NCI-H345 treated with DMSO at 0.1 percent for 48 hours (cell line): Measurements from ENCODE around the gene KCNK7.
"Not testable (repeated sequence)": the region's sequence is repeated elsewhere in the genome, so short reads cannot be mapped to it uniquely, and the experiment has no call there.

Experiments used
- DNase-seq: peaks from one replicate; lab custom pipeline; 2025; ENCODE audit not compliant: unreplicated experiment; lab: John Stamatoyannopoulos, UW

Gene KCNK7, protein sequence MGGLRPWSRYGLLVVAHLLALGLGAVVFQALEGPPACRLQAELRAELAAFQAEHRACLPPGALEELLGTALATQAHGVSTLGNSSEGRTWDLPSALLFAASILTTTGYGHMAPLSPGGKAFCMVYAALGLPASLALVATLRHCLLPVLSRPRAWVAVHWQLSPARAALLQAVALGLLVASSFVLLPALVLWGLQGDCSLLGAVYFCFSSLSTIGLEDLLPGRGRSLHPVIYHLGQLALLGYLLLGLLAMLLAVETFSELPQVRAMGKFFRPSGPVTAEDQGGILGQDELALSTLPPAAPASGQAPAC

DNA sequence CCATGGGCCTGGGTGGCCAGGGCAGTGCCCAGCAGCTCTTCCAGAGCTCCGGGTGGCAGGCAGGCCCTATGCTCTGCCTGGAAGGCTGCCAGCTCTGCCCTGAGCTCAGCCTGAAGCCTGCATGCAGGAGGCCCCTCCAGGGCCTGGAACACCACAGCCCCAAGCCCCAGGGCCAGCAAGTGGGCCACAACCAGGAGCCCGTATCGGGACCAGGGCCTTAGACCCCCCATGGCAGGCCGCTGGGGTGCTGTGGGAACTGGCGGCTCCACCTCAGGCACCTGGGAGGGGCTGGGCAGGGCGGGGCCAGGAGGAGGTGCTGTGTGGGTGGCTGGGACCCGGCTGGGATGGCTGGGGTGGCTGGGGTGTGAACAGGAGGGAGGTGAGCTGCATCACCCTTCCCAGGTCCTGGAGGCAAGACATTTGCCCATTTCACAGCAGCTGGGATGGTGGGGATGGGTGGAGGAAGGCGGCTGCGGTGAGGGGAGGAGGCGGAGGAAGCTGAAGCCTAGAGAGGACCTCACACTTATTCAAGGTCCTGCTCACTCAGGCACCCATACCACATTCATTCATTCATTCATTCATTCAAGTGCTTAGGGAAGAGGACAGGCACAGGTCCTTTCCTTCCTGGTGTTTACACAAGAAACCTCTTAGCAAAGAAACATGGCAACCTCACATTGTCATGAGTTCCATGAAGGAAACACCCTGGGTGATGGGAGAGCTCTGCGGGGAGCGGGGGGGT, at the start of gene KCNK7:
TSS of gene KCNK7 (minus strand) at position 258 of the 739 bp plus-strand sequence. CDS start at position 230, 28 bp downstream.
- no peak for DNase-seq

GRCh38 chr11:65644837-65645236, 49.2 kb upstream of the KCNK7 start:
- DNase-seq, result no peak

DNA sequence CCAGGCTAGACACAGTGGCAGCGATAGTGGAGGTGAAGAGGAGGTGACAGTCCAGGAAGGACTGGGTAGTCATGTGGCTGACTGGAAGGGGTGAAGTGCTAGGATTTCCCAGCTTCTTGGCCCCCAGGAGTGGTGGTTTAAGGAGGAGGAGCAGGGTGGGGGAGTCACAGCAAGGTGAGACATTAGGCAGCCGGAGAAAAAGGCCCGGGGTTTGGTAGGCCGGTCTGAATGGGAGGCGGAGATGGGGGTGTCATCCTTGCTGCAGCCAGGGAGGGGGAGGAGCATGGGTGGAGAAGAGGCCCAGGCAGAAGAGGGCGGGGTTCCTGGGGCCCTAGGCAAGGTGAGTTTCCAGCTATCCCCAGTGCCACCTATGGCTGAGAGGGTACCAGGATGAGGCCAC, 48.4 kb upstream of the KCNK7 start:
- DNase-seq, result no peak

DNA sequence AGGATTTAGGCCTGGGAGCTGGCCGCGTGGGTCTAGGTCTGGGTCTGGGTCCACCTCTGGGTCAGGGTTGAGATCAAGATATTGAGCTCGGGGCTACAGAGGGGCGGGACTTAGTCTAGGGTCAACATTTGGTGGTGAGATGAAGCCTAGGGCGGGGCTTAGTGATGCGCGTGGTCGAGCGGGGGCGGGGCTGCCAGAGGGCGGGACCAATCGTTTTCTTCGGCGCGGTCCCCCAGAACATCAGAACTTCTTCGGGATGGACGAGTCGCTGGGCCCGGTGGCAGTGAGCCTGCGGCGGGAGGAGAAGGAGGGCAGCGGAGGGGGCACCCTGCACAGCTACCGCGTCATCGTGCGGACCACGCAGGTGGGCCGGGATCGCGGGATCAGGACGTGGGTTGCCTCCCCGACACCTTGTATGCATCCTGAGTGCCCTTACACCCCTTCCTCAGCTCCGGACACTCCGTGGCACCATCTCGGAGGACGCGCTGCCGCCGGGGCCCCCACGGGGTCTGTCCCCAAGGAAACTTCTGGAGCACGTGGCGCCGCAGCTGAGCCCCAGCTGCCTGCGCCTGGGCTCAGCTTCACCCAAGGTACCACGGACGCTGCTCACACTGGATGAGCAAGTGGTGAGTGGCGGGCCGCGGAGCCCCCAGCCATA, 46.5 kb upstream of the KCNK7 start:
- no peak for DNase-seq

GRCh38 chr11:65641297-65642013, 45.9 kb upstream of the KCNK7 start:
- no peak for DNase-seq

DNA sequence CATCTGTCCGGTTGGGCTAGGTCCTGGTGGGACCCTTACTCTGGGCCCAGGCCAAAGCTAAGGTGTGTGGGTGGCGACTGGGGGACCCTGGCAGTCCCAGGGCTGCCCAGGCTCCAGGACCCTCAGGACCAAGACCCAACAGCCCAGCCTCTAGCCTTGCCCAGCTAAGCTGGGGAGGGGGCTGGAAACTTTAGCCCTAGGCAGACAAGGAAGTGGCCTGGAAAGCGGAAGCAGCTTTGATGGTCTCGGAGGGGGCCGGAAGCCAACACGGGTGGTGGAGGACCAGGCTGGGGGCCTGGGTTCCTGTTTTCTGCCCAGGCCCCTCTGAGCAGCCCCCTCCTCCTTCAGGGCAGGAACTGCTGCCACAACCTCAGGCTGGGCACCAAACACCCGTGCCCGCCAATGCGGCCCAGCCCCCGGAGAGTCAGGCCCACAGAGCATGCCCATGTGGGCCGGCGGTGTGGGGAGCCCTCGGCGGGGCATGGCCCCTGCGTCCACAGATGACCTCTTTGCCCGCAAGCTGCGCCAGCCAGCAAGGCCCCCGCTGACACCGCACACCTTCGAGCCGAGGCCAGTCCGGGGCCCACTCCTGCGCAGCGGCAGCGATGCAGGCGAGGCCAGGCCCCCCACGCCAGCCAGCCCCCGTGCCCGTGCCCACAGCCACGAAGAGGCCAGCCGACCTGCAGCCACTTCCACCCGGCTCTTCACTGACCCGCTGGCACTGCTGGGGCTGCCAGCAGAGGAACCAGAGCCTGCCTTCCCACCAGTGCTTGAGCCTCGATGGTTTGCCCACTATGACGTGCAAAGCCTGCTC, 45.1 kb upstream of the KCNK7 start:
- no peak for DNase-seq

DNA sequence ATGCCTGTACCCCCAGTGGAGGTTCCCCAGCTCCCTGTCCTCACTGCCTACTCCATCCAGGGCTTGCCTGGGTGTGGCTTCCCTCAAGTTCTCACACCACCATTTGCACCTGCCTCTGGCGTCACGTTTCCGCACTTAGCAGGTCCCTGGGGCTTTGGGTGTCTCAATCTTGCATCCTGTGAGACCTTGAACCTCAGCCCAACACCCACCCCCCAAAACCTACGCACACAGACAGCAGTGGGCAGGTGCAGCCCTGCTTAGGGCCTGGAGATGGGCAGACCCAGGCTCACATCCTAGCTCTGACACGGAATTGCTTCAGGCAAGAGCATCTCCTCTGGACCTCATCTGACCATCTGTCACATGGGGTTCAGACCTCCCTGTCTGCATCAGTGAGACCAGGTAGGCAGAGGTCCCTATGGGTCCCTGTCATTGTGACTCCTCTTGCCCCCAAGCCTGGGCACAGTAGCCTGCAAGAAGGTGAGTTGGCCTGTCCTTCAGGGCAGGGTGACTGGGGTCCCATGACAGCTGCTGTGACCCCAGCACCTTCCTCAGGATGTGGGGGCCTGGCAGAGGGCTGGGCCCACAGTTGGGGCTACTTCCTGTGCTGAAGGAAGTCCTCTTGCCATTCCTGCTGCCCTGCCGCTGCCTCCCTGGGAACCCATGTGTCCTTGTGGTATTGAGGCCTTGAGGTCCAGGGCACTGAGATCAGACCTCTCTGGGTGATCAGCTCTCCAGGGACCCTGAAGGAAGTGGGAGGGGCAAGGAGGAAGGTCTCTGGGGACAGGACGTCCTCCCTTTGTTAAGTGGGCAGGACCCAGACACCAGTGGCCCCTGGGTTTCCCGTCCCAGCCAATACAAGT, 44.3 kb upstream of the KCNK7 start:
- DNase-seq, result no peak

DNA sequence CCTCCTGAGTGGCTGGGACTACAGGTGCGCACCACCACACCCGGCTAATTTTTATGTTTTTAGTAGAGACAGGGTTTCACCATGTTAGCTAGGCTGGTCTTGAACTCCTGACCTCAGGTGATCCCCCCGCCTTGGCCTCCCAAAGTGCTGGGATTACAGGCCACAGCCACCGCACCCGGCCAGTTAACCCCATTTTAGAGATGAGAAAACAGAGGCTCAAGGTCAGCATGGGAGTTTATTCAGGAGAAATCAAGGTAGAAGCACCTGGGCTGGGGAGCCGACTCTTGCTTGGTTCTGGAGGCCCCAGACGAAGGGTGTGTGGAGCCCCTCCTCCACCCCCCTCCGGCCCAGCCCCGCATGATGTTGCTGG, 43.6 kb upstream of the KCNK7 start:
- not testable (repeated sequence) for DNase-seq

- no peak for DNase-seq
These were observed 42.3 kb upstream of the KCNK7 start, which contains the start of gene SIPA1 for GRCh38 chr11:65637794-65638419. SIPA1 (plus strand) TSS chr11:65638101; CDS start chr11:65640922, 2,821 bp downstream.

DNA sequence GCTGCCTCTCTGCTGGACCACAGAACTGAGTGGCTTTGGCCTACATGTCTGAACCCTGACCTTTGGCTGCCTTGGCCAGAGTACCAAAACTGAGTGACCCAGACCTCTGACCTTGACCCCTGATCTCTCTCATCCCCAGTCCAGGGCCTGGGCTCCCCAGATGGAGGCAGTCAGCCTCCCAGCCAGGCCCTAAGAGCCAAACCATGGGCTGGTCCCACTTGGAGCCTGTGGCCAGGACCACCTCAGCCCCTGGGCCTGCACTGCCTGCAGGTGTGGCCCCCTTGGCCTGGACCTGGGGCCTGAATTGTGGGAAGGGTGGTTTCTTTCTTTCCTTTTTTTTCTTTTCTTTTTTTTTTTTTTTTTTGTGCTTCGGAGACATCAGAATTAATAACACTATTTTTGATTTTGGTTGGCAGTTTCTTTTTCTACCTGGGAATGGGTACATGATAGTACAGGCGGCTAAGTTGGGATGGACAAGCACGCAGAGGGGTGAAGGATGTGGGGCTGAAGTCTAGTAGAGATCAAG, 41.5 kb upstream of the KCNK7 start:
- DNase-seq, result no peak

DNA sequence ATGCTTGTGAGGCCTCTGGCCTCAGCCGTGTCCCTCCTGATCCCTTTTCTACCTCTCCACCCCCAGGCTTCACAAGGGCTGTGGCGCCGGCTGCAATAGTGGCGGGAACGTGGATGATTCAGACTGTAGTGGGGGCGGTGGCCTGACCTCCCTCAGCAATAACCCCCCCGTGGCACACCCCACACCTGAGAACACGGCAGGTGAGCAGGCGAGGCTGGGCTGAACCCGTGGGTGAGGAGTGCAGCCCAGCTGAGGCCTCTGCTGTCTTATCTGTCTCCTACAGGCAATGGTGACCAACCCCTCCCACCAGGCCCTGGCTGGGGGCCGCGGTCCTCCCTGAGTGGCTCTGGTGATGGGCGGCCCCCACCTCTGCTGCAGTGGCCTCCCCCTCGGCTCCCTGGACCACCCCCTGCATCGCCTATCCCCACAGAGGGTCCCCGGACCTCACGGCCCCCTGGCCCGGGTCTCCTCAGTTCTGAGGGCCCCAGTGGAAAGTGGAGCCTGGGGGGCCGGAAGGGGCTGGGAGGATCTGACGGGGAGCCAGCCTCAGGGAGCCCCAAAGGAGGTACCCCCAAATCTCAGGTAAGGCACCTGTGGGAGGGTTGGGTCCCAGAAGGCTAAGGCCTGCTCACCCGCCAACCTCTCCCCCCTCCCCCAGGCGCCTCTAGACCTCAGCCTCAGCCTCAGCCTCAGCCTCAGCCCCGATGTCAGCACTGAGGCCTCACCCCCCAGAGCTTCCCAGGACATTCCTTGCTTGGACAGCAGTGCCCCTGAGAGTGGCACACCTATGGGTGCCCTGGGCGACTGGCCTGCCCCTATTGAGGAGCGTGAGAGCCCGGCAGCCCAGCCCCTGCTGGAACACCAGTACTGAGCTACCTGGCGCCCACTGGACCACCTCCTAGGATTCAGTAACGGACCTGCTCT, 40.8 kb upstream of the KCNK7 start:
- DNase-seq, result no peak

DNA sequence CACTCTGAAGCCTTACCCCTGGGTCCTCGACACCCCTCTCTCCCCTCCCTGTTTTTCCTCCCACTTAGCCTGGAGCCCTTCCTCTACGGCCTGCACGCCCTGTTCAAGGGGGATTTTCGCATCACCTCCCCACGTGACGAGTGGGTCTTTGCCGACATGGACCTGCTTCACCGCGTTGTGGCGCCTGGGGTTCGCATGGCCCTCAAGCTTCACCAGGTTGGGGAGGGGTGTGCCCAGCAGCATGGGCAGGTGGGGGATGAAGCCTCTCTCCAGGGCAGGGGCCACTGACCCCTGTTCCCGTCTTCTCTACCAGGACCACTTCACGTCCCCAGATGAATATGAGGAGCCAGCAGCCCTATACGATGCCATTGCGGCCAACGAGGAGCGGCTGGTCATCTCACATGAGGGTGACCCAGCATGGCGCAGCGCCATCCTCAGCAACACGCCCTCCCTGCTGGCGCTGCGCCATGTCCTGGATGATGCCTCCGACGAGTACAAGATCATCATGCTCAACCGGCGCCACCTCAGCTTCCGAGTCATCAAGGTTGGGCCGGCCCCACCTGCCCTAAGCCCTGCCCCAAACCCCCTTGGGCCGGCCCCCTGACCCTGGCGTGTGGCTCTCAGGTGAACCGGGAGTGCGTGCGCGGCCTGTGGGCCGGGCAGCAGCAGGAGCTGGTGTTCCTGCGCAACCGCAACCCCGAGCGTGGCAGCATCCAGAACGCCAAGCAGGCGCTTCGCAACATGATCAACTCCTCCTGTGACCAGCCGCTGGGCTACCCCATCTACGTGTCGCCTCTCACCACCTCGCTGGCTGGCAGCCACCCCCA, 39.5 kb upstream of the KCNK7 start:
- DNase-seq, result no peak

DNA sequence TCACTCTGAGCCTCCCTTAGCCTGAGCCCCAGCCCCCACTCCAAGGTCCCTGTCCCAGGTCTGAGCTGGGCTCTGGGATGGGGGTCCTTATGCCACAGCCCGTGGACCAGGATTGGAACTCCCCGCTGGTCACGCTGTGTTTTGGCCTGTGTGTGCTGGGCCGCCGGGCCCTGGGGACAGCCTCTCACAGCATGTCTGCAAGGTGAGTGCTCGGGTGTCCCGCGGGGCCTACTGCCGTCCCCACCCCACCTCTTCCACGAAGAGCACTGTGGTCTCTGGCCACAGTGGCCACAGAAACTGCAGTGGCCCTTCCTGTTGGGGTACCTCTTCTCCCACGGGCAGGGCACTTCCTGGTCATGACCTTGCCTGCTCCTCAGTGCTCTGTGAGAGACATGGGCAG, 38.8 kb upstream of the KCNK7 start:
- no peak for DNase-seq

GRCh38 chr11:65634109-65634436, 38.5 kb upstream of the KCNK7 start:
- DNase-seq, result no peak

- DNase-seq, result no peak
These were observed 37.9 kb upstream of the KCNK7 start for GRCh38 chr11:65633390-65634108.

DNA sequence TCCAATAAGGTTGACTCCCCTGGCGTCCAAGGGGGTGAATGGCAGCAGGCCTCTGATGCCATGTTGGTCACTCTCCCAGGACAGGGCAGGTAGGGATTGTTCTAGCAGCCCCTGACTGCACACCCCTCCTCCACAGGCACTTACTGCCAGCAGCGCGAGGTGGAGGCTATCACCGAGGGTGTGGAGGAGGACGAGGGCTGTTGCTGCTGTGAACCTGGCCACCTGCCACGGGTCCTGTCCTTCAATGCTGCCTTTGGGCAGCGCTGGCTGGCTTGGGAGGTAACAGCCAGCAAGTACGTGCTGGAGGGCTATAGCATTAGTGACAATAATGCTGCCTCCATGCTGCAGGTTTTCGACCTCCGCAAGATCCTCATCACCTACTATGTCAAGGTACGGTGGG, 34.6 kb upstream of the KCNK7 start:
- no peak for DNase-seq
